GM04504 (cell line): ENCODE data around the gene KIF26B.
"Not testable (repeated sequence)": the region's sequence is repeated elsewhere in the genome, so short reads cannot be mapped to it uniquely, and the experiment has no call there.

Source experiments
- DNase-seq: peaks from one replicate; pipeline ENCODE4 v3.0.0-alpha.2; 2012; ENCODE audit warnings: low read depth

KIF26B gene

DNA sequence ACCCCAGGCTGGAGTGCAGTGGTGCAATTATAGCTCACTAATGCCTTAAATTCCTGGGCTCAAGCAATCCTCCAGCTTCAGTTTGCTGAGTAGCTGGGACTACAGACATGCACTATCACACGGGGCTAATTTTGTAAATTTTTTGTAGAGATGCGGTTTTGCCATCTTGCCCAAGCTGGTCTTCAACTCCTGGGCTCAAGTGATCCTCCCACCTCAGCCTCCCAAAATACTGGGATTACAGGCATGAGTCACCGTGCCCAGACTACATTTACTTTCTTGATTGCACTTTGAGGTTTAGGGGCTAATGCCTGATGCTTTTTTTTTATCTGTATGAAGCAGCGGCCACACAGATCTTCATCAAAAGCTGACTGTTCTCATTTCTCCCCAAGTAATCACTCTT is 124.6 kb downstream of the KIF26B start:
- DNase-seq, result no peak

DNA sequence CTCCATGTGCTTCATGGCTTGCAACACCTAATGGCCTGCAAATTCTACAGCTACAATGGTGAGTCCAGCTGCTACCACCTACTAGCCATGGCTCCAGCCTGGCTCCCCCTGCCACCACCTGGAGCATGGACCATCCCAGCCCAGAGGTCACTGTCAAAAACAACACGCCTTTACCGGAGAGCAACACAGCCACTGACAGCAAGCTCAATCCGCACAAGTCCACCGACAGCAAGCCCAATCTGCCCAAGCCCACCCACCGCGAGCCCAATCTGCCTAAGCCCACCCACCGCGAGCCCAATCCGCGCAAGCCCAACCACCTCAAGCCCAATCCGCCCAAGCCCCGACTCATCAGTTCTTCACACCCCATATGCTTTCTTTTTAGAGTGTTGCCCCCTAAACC is 128.2 kb downstream of the KIF26B start:
- no peak for DNase-seq

DNA sequence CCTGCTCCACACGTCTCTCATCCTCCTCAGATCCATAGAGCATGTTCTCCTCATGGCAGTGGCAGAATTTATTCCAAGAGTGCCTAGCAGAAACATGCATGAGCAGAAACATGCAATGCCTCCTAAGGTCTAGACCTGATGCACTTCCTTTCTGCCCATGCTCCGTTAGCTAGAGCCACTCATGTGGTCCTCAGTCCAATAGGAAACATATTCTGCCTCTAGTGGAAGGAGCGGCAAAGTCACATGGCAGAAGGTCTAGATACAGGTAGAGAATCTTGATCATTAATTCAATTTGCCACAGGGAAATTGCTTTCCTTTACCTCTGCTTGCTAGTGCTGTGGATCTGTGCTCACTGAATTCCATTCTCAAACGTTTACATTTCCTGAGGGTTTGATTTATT is 130.4 kb downstream of the KIF26B start:
- no peak for DNase-seq

DNA sequence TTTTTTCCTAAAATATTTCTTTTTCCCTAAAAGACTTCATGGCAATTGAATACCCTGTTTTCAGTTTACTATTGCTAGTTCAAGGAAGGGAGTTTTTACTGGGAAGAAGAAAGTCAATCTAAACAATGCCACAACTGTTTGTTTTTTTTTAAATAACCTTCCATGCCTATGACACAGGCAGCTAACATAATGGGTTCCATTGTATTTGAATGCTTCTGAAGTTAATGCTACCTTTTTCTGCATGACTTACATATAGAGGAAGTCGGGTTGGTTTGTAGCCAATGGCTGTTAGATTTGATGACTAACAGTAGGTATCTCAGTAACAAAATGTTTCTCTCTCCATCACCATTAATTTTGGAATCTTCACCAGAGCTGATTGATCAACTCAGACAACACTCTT is 134.0 kb downstream of the KIF26B start:
- no peak for DNase-seq

DNA sequence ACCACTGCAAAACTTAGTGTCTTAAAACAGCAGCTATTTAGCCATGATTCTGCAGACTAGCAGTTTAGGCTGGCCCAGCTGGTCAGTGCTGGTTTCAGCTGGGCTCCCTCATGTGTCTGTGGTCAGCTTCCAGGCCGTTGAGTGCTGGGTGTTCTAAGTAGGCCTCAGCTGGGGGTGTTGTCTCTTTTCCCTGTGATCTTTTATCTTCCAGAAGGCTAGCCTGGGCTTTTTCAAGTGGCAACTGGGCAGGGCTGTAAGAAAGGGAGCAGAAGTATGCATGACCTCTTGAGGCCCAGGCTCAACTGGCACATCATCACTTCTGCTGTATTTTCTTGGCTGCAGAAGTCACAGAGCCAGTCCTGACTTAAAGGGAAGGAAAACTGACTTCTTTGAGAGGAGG is 136.1 kb downstream of the KIF26B start:
- no peak for DNase-seq

DNA sequence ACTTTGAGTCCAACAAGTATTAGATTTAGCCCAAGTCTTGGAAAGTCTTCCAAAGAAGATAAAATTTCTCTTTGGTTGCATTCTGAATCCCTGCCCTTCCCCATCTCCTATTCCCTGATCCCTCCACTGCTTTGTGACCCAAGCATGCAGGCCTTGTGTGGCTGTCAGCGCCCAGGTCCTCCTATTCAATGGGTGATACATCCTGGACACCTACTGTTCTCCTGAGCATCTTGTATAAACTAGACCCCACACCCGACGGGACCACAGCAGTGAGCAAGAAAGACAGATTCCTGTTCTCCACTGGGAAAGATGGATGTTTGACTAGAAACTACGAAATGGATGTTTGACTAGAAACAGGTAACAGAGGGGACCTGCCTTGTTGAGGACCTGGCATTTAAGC is 136.6 kb downstream of the KIF26B start:
- no peak for DNase-seq

DNA sequence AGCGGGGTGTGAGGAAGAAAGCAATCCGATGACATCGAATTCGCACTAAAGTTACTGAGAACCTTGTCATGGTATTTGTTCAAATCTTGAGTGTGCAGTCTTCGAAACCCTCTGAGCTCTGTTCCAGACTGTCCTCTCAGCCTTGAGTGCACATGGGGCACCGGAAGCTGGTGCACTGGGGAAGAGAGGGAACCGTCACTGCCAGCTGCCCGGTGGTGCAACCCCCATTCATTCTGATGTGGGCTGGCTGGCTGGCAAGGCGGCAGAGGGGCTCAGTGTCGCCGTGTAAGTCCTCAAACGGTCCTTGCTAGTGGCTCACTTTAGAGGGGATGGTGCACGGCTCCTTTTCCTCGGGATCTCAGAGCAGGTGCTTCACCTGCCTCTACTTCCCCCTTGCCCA is 137.4 kb downstream of the KIF26B start:
- no peak for DNase-seq

DNA sequence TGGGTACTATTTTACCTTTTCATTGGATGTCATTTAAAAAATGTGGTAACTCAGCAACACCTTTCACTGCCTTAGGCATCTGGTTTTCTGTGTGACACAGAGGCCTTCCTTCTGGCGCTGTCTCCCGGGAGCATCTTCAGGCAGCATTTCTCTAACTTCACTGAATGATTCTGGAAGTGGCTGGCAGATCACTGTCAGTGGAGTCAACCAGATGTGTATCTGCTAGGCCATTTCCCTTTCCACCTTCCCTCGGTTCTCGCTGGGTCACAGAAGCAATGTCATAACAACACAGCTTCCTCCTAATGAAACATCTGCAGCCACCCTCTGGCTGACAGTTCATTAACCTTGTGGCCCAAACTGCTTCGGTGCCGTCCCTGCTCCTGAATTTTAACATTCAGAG is 137.8 kb downstream of the KIF26B start:
- no peak for DNase-seq

DNA sequence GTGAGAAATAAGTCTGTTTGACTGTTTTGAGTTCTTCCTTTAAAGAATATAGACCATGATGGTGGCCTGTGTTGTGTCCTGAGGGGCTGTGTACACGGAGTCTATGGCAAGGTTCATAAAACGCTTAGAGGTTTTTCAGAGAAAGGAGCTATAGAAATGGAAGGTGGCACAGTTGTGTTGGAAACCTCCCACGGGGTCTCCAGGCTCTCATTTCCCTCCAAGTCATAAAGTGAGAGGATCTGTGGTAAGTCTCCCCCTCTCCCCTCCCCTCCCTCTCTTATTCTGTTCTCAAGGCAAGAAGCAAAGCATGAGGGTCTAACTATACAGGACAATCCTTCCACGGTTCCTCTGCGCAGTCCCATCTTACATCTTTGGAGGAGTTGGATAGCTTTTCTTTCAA is 139.2 kb downstream of the KIF26B start:
- DNase-seq, result no peak

DNA sequence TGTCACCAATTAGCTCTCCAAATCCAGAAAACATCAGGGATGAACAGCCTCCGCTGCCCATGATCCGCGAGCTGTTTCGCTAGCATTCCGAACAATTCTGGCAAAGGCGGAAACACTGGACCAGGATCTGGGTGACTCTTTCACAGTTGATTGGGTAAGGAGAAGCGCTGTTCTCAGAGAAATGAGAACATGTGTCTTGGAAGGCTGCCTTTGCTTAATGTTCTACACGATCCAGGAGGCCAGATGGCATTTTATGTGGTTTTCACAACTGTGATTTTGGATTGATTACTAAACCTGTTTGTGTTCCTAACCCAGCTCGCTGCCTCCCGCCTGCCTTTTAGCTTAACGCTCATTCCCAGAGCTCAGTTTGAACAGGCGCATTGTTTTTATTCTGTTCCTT is 144.0 kb downstream of the KIF26B start:
- DNase-seq, result peak; percentile 69

DNA sequence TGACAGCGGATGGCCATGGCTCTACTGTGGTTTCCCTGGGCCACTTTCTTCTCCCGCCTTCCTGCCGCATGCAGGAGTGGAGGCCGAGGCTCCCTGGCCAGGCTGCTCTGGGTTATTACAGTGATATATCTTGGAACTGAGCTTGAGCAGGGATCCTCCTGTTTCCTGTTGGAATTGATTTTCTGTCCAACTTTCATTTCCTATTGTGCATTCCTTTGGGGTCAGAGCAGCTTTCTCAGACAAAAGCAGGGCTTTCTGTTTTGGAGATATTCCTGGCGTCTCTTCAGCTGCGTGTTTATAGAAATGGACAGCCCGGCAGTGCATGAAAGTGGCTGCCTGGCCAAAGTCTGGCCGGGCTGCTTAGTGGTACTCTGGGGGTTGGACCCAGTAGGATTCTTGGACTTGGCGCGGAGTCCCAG is 146.4 kb downstream of the KIF26B start:
- no peak for DNase-seq

DNA sequence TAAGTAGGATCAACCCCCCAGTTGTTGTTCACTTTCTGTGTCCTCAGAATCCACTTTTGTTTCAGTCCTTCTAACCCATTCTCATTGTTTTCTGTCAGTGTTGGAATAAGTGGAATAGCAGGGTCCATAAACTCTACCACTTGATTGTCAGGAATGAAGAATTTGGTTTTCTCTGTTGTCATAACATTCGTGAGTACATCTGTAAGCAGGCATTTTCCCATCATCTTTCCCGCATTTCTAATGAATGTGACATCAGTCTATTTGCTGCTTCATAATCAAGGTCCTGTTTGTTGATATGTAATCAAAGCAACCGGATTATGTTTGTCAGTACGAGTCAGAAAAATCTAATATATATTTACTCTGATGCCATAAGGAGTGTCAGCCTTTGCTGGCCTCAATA is 147.1 kb downstream of the KIF26B start:
- DNase-seq, result no peak

DNA sequence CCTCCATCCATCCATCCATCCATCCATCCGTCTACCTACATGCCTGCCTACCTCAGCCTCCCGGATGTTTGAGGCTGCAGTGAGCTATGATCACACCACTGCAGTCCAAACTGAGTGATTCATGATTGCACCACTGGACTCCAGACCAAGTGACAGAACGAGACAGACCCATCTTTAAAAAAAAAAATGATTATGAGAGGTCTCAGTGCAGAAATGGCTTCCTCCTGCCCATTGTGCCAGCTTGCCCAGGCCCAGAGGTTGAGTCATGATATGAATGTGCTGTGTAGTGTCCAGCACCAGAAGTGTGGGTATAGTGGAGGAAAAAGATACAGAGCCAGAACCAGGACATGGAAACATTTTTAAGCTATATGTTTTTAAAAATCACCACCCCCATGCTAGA is 149.9 kb downstream of the KIF26B start:
- no peak for DNase-seq

DNA sequence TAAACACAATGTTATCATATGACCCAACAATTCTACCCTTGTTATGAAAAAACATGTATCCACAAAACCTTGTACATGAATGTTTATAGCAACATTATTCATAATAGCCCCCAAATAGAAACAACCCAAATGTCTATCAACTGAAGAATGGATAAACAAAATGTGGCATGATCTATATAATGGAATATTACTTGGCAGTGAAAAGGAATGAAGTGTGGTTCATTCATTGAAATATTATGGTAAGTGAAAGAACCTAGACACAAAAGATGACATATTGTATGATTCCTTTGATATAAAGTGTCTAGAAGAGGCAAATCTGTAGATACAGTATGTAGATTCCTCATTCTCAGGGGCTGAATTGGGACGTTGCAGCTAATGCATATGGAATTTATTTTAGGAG is 151.2 kb downstream of the KIF26B start:
- no peak for DNase-seq

DNA sequence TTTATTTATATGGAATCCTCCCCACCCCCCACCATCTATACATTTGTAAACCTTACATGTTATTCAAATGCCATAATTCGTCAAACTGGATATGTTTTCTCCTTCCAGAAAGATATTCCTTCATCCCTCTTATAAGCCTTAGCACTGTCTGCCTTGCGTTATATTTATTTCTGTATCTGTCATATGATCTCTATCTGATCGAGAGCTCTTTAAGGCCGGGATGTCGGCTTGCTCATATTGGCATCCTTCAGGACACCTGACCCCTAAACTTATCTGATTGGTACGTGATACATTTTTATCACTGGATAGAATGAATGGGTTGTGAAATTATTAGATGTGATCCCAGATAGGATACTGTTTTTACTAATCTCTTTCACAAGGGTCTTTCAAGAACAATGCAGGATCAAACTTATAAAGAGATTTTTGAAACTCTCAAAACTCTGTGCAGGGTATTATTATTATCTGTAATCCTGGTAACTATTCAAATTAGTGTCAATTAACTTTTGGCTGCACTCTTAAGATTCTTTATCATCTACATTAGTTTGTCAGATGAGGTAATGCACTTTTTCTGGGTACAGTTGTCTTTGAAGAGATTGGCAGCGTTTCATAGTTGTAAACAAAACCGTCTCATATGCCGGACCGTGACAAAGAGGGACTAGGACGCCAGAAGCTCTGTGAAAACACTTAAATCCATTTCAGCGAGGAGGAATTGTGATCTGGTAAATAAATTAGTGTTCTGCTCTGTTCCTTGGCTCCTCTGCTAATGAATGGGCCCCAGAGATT is 152.0 kb downstream of the KIF26B start:
- DNase-seq, result no peak

DNA sequence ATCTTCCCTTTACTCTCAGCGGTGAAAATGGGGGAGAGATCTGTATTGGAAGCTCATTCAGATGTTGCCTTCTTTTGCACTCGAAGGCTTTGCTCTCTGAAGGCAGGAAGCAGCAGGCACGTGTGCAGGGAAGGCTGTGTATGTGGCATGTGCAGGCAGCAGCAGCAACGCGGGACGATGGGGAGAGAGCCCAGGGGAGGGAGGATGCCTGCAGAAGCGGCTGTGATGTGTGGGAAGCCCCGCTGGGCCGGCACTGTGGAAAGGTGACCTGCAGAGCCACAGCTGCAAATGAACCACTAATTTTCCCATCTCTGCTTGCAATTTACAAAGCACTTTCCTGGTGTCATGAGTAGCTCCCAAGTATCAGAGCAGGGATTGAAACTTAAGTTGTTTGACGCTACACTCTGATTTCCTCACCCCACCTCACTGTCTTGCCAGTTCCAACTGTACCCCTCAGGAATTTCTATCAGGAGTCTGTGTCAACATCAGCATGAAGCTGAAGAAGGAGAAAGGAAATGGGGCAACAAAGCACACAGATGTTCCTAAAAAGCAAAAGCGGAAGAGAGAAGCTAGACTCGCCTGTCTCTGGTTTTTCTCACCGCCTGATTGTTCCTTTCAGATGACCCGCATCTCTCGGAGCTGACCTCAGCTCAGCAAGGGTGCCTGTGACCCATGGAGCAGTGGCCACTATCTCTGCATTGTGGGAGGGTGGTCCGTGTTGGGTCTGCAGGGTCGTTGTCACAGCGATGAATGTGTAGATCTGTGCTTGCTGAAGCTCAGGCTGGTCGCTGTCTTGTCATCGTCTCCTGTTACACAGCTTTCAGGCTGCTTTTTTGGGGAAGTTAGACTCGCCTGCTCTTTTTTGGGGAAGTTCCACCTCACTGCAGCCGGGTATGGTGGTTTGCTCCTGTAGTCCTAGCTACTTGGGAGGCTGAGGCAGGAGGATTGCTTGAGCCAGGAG is 156.1 kb downstream of the KIF26B start:
- no peak for DNase-seq

DNA sequence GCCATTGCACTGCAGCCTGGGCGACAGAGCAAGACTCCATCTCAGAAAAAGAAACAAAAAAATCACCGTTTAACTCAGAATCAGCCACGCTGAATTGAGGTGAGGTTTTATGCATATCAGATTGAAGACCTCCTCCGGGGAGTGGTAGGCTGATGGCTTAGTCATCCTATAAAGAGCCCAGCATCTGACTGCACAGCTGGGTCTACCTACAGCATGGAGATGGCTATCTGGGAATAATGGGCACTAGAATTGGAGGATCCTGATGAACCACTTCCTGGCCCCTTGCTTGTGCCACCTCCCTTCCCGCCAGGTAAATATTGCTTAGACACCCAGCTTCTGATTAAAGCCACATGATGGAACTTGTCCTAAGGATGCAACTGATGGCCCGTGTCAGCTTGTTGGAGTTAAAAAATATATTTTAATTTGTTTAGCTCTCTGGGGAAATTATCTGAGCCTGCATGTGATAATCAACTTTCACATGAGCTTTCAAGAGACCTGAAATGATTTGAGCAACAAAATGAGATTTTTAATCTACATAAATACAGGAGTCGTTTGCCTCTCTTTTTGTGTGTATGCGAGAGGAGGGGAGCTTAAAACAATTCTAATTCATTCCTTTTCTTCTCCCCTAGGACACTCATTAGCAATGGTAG is 157.2 kb downstream of the KIF26B start:
- no peak for DNase-seq

DNA sequence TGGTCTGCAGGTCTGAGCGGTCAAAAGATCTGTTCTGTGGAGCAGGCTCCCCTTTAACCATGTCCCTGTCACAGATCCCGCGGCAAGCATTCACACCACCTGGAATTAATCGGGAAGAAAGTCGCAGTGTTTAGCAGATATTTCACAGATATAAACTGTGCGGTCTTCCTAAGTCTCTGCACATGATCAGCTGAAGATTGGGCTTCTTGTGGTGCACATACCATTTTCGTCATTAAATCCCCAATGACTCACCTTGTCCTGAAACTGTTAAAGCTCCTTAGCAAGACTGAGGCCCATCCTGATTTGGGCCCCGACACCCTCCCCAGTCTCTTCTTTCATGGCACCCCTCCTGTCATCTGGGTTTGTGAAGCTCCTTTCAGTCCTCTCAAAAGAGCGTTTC is 158.8 kb downstream of the KIF26B start:
- DNase-seq, result no peak

DNA sequence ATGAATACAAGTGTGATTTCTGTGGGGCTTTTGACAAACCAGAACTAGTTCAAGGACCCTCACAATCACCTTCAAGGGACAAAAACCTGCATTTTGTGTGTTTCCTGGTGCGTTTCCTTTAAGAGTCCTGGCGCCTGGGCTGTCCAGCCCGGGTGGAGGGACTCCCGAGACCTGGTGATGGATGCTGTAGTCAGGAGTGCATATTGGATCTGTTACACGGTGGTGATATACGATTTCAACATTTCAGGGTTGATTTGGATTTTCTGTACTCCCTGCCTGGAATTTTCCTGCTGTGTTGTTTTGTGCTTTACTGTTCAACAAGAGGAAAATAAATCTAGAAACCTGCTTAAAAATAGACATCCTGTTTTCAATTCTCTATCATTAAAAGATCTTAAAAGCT is 162.0 kb downstream of the KIF26B start:
- no peak for DNase-seq

DNA sequence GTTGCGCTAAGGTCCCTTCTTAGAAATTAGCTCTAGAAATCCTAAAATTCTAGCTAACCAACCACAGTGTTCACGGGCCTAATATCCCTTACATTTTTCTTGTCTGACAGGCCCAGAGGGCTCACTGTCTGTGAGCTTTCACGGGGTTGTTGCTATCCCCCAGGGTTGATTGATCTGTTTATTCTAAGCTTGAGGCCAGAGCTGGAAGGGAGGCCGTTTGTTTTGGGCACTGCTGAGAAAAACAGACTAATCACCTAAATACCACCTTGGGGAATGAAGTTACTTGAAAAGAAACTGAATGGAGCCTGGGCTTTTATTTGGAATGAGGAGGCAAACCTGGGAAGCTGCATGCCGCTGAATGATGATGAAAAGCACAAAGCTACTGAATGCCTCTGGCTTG is 162.4 kb downstream of the KIF26B start:
- DNase-seq, result no peak

DNA sequence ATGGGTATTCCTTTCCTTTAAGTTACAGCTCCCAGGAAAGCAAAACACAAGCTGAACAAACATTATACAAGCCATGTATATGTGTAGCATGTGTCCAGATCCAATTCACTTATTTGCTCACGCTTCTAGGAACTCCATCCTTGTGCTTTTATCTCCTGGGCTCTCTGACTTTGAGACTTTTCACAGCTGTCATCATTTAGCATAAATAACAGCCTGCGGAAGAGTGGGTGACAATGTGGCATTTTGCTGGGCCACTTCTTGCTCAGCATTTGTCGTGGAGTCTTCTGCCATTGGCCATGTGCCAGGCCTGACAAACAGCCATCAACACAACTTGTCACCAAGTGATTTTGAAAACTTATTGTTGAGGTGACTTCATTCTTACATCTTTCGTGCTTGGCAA is 164.3 kb downstream of the KIF26B start:
- no peak for DNase-seq

DNA sequence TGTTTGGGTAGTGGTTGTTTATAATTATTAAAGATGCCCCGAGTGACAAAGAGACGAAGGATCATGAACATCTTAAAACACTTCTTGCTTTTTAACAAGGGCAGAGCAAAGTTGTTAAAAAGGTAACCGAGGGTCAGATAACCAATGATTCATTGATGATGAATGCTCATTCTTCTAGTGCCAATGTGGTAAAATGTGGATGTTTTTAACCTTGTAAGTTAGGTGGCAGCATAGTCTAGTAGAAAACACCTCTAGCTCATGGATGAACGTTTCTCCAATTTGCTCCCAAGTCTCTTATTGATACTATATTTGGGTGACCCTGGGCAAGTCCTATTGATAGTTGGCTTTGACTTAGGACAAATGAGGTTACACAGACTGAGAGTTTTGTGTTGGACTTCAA is 167.9 kb downstream of the KIF26B start:
- DNase-seq, result no peak

DNA sequence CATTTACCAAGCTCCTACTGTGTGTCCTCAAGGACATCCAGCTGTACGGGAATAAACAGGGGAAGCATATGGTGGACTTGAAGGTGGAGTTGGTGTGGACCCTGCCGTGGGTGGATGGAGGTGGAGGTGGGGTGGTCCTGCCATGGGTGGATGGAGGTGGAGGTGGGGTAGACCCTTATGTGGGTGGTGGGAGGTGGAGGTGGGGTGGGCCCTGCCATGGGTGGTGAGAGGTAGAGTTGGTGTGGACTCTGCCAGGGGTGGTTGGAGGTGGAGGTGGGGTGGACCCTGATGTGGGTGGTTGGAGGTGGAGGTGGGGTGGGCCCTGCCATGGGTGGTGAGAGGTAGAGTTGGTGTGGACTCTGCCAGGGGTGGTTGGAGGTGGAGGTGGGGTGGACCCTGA is 169.0 kb downstream of the KIF26B start:
- DNase-seq, result not testable (repeated sequence)
